ENCODE data around the gene PARP9.
"Not testable (repeated sequence)": the region's sequence is repeated elsewhere in the genome, so short reads cannot be mapped to it uniquely, and the experiment has no call there.

Gene PARP9

DNA sequence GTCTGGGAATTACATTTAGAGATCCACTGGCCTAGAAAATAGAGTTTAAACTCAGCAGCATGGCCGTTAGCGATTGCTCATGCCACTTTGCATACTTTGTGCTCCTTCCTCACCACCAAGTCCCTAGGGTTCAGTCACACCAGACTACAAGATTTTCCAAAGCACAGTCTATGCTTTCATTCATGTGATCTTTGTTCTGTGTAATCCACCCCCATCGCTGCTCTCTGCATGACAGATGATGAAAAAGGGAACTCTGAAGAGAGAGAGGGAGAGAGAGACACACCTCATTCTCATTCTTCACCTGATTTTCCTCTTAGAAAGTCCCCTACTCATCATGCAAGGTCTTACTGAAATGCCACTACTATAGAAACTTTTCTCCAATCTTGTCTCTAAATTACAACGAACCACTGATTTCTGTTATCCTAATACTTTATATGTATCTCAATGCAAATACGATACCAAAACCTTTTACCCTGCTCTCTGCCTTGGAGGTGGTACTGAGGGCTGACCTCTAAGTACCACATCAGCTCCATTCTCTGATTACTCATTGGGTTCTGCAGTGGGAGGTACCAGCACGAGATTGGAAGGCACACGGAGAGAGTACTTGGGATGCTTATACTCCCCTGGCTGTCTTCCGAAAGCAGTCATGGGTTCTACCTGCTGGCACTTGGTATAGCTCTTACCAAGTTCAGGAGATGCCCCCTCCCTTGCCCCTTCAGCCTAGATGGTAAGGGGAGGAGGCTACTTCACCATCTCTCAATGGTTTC, 12.3 kb upstream of the PARP9 start:
- DNase-seq = peak in 1 of 56 donors; percentile 5

GRCh38 chr3:122572940-122573412, 8.9 kb upstream of the PARP9 start:
- no peak for DNase-seq

DNA sequence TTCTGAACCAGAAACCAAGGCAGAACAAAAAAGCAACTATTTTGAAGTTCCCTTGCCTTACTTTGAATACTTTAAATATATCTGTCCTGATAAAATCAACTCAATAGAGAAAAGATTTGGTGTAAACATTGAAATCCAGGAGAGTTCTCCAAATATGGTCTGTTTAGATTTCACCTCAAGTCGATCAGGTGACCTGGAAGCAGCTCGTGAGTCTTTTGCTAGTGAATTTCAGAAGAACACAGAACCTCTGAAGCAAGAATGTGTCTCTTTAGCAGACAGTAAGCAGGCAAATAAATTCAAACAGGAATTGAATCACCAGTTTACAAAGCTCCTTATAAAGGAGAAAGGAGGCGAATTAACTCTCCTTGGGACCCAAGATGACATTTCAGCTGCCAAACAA, 4.7 kb upstream of the PARP9 start:
- DNase-seq = no peak

- not testable (repeated sequence) for DNase-seq
Measured at GRCh38 chr3:122568131-122568530, 4.0 kb upstream of the PARP9 start.

GRCh38 chr3:122563717-122564025, 429 bp downstream of the PARP9 start:
- DNase-seq = peak in 2 of 56 donors; percentile 3 to 12

GRCh38 chr3:122562923-122563716, 980 bp downstream of the PARP9 start:
- no peak for DNase-seq

GRCh38 chr3:122560680-122561079, 3.4 kb downstream of the PARP9 start:
- peak in 8 of 56 donors; percentile 0 to 24 (median 6) for DNase-seq

DNA sequence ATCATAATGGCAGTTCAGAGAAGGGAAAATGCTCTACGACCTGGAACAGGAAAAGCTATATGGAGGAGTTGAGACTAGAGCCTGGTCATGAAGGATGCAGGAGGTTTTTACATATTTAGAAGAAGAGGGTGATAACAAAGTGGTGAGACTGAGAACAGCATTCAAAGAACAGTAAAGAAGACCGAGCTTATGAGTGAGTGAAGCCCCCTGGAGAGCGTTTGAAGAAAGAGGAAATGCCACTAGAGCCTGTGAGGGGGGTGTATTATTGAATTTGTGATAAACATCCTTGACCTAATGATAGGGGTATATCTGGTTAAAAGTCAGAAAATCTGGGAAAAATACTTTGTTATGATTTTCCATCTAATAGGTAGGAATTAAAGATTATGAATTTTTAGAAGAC, 4.2 kb downstream of the PARP9 start:
- no peak for DNase-seq

DNA sequence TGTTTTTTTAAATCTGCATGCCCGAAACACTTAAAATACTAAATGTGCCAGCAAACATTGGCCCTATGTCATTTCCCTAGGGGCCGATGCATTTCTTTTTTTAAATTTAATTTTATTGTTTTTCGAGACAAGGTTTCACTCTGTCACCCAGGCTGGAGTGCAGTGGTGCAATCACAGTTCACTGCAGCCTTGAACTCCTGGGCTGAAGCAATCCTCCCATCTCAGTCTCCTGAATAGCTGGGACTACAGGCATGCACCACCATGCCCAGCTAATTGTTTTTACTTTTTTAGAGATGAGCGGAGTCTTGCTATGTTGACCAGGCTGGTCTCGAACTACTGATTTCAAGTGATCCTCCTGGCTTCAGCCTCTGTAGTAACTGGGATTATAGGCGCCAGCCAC, 5.5 kb downstream of the PARP9 start:
- no peak for DNase-seq

GRCh38 chr3:122557356-122557755, 6.7 kb downstream of the PARP9 start:
- no peak for DNase-seq

GRCh38 chr3:122555275-122556071, 8.6 kb downstream of the PARP9 start:
- DNase-seq = no peak

GRCh38 chr3:122553171-122553570, 10.9 kb downstream of the PARP9 start:
- no peak for DNase-seq

GRCh38 chr3:122548619-122549018, 15.5 kb downstream of the PARP9 start:
- DNase-seq = no peak

- DNase-seq = no peak
Measured at GRCh38 chr3:122548076-122548475, 16.0 kb downstream of the PARP9 start.

DNA sequence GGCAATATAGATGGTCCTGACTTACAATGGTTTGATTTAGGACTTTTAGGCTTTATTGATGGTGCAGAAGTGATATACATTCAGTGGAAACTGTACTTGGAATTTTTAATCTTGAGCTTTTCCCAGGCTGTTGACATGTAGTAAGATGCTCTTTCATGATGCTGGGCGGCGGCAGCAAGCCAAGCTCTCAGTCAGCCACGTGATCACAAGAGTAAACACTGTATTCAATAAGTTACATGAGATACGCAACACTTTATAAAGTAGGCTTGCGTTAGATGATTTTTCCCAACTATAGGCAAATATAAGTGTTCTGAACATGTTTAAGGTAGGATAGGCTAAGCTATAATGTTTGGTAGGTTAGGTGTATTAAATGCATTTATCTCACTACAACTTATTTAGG, 17.9 kb downstream of the PARP9 start:
- DNase-seq = no peak

GRCh38 chr3:122538956-122539490, 25.1 kb downstream of the PARP9 start:
- no peak for DNase-seq

DNA sequence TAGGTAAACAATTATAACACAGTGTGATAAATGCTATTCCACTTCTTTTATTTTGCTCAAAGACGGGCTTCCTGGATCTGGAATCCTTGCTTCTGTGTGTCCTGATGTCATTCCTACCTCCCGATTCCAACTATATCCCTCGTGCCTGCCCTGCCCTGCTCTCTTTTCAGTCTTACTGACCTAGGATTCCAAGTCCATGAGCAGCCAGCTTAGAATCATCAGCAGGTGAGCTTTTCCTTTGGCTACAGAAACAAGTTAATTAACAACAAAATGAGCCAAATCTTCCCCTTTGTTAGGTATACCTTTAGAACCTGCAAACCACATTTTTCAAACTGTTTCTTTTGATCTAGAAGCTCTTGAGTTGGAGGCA, 27.5 kb downstream of the PARP9 start:
- DNase-seq = no peak

GRCh38 chr3:122535964-122536631, 28.0 kb downstream of the PARP9 start:
- DNase-seq = no peak

DNA sequence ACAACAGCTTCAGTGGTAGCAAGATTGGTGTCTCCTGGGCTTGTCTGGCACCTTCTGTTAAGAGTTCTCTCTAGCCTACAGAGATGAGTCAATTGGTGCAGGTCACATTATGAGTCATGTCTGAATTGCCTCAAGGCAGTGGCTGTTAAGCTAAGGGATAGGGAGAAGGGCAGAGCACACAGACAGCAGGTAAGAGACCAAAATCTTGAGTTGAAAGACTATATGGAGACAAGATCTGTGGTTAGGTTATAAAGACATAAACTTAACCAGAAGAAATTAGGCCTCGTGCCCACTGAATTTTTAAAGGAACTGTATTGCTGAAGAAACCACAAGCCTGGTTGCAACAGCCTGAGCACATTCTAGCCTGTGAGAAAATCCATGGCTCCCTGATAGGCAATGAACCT, 30.2 kb downstream of the PARP9 start:
- no peak for DNase-seq

DNA sequence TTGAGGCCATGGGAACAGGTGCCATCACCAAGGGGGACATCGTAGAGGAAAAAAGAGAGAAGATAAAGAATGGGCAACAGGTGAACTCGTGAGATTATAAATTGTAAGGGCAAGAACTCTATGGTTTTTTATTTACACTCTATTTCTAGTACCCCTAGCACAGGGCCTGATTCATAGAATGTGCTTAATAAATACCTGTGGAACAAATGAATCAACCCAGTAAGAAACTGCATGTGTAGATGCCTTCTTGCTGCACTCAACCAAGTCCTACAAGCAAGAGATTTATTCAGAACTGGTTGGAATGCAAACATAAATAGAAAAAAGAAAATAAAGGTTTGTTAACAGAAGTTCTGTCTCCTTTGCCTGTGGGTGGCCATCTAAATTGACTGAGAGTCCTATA, 30.6 kb downstream of the PARP9 start:
- DNase-seq = no peak

DNA sequence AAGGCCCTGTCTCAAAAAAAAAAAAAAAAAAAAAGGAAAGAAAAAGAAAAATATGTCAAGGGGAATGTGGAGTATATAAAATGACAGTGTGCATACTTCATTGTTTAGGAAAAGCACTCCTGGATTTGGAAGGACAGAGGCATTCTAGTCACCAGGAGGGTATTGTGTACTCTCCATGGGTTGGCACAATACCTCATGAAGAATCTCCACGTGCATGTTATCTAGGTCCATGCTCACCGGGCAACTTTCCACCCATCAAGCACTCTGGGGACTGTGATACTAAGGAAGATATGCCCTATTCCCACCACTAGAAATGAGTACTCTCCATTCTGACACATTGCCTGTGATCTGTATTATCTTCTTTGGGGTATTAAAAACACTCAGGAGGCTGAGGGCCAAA, 33.9 kb downstream of the PARP9 start:
- no peak for DNase-seq

All from nucleus accumbens (tissue), 56 donors.